Mesenteric fat pad (tissue), 1 donor: ENCODE measurements around the gene DNAH7. TPM values are rescaled to one million over a fixed set of nuclear protein-coding genes. Genes with fewer than 3 reads are reported as not detected.

Source experiments
- DNase-seq: peaks from one replicate; pipeline ENCODE4 v3.0.0-alpha.2; 2020; ENCODE audit warnings: low spot score
- total RNA-seq: library from RNA; stranded (reverse); fragmentation: NEBNext Ultra II Directional; extraction: Animal tissue kit (Norgen Biotek cat#: 25700); gene quantifications from one replicate; pipeline ENCODE4 v1.2.1, GENCODE V29; 2021
- donor health status: DM: yes; HTN: yes; CAD: no.

DNAH7 gene
- total RNA-seq, 1 donor from 2014 or later: 0.45 TPM

DNA sequence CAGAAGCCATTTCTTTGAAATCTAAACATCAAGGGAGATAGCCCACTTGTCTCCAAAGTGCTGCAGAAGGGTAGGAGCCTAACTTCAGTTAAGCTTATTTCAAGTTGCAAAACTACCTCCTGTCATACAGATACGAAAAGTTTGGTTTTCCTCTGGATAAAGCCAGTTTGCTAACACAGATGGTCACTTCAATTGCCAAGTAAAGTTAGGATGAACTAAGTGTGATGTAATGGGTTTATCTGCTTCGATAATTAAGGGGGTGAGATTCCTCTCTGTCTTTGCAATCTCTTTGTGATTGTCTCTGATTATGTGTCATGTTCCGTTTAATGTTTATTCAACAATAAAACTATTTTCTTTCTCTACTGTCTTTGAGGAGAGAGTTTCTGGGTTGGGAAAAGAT is 255.2 kb downstream of the DNAH7 start:
- no peak for DNase-seq

DNA sequence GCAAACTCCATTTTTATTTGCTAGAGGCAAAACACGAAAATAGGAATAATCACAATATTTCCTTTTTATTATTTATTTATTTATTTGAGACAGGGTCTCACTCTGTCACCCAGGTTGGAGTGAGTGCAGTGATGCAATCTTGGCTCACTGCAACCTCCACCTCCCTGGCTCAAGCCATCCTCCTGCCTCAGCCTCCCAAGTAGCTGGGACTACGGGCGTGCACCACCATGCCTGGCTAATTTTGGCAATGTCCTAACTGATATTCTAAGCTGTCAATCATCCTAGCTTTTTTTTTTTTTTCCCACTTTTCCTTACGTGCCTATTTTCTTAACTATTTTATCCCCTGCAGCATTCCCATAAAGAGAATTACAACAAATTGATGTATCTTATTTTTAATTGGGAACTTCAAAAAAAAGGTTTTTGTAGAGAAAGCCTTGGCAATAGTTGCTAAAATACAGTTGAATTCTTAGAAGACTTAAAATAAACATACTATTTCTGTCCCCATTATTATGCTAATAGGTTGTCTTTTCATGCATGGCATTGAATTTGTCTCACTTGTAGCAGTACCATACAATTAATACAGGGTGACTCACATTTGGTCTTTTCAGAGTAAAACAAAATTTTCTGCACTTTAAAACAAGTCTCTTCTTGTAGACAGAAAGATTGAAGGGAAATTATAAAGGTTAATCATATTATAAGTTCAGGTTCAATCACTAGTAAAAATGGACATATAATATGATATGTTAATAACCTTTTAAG is 258.1 kb downstream of the DNAH7 start:
- DNase-seq: no peak

DNA sequence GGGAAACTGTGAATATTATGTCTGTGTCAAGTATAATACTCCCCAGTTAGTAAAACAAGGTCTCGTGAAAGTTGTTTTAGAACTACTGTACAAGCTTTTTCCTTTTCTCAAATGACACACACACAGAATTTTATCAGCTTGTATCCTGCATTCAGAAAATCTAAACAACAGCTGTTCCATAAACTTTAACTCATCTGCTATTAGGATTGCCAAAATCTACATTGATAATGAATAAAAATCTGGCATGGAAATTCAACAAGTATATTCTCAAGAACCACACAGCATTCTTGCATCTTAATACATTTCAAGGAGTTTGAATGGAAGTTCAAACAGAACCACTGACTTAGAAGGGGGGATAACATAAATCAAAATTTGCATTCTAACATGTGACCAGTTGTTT is 260.4 kb downstream of the DNAH7 start:
- DNase-seq: no peak

DNA sequence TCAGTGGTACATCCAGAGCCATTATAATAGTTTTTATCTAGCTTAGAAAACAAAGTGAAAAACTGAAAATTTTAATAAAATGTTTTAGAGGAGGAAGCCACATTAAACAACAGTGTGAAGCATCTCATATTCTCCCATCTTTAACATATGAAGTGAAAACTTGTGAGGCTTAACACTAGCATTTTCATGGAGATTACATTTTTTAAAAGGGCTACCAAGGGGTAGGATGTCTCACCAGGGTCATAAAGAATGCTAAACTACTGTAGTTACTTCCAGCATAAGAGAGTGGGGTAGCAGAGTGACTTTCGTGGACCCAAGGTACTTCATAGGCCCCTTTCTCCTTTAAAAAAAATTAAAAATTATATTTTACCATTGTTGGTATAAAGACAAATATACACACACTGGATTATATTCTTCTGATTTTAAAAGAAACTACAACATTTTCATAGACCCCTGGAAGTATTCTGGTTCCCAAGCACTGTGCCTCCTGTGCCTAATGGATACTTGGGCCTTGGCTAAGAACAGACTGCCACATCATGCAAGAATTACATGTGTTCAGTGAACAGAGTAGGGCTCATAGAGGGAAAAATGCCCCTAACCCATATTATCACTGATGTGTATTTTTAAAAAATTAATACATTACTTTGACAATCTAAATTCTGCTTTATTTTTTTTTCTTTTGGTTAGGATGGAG is 263.2 kb downstream of the DNAH7 start:
- no peak for DNase-seq

DNA sequence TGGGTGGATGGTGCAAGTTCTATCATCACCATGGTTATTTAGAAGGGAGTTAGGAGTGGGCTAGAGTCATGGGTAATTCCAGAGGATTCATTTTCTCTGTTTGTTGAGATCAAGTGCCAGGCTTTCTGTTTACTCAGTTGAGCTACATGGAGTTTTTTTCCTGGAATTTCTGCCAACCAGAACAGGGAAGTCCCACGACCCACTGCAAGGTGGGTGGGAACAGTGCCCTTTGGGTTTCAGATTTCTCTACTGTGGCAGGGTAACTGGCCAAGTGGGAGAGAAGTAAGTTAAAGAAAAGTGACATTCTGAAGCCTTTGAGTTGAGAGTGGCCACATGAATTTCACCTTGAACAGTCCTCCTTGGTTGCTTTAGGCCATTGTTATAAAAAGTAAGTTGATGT is 272.8 kb downstream of the DNAH7 start:
- no peak for DNase-seq

DNA sequence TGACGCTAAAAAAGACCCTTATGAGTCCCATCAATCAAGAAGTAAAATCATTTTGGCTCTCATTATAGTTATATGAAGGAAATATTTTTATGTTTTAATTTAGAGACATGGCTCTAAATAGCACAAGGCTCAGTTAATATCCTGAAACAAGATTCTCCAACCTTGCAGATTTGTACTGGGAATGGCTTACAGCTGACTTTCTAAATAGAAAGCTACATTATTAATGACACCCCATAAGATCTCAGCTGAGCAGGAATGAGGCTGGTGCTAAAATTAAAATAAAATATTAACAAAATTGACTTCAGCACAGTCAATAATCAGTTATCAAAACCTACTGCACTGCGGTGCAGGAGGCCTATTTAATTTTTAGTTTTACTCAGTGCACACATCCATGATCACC is 274.8 kb downstream of the DNAH7 start:
- no peak for DNase-seq

DNA sequence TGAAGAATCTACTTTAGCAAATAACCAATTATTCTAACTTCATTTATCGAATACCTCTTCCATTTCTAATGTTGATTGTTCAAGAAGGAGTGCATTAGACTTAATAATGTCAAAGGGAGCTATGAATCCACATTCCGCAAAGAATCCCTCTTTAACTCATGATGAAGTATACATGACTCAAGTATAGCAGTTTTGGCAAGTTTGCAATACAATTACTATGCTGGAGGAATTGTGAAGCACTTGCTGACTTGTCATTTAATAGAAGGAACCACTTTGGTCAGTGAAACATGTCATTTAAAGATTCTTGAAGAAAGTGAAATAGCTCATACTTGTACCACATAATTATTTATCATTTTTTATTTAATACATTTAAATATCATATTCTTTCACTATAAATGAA is 286.5 kb downstream of the DNAH7 start:
- no peak for DNase-seq

DNA sequence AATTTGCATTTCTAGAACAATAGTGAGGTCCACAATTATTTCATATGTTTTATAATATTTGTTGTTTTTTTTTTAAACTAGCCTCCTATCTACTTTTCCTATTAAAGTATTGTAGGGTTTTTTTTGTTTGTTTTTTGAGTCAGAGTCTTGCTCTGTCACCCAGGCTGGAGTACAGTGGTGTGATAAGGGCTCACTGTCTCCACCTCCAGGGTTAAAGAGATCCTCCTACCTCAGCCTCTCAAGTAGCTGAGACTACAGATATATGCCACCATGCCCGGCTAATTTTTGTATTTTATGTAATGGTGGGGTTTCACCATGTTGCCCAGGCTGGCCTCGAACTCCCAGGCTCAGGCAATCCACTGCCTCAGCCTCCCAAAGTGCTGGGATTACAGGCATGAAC is 289.1 kb downstream of the DNAH7 start:
- DNase-seq: no peak

DNA sequence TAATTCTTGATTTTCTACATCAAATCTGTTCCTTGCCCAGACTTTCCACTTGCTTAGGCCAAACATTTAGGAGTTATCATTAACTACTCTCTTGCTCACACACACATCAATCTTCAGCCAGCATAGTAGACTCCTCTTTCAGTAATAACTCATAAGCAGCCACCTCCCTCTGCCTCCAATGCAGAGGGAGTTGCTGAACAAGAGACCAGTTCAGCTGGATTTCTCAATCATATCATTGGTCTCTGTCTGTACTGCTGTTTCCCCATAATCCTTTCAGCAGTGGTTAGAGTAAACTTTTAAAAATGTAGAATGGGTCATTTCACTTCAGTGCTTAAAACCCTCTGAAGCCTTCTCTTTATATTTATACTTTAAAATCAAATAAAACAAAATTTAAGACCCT is 298.7 kb downstream of the DNAH7 start:
- DNase-seq: no peak

DNA sequence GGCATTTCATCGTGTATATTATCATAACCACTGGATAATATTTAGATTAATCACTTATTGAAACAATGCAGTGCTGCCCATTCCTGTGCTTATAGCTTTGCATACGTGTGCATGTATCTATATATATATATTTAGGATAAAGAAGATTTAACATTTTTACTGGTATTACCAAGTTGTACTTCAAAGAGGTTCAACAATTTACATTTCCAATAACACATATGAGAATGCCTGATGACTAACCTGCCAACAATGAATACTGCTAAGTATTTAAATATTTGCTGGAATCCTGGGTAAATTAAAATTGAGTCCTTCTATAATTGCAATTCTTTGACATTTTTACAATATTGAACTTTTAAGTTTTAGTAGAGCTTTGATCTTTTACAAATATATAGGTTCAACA is 300.2 kb downstream of the DNAH7 start:
- DNase-seq: no peak

DNA sequence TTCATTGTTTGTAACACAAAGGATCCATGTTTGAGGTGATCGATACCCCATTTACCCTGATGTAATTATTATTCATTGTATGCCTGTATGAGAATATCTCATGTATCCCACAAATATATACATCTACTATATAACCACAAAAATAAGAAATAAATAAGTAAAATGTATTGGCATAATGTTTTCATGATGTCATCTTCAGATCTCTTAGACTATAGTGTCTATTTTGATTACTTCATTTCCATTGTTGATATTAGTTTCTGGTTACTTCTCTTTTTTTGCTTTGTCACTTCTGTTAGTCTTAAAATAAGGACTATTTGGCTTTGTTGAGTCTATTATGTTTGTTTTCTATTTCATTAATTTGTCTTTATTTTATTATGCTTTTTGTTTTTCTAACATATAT is 301.9 kb downstream of the DNAH7 start:
- no peak for DNase-seq

DNA sequence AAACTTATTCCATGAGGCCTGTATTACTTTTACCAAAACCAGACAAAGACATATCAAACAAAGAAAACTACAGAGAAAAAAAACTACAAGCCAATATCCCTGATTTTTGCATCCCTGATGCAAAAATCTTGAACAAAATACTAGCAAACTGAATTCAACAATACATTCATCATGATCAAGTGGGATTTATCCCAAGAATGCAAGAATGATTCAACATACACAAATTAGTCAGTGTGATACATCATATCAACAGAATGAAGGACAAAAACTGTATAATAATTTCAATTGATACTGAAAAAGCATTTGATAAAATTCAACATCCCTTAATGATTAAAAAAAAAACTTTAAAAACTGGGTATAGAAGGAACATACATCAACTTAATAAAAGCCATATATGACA is 304.8 kb downstream of the DNAH7 start:
- no peak for DNase-seq

DNA sequence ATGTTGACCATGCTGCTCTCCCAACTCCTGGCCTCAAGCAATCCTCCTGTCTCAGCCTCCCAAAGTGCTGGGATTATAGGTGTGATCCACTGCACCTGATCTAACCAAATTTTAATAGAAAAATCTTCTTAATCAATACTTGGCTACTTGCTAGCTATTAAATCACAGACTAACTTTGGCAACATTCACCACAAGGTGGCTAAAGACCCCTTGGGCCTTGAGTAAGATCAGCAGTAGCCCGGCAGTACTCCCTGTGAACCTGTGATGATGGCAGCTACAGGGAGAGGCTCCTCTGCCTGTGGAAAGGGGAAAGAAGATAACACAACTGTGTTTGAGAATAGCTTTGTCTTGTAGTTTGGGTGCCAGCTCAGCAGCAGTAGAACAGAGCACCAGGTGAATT is 308.8 kb downstream of the DNAH7 start:
- DNase-seq: no peak

DNA sequence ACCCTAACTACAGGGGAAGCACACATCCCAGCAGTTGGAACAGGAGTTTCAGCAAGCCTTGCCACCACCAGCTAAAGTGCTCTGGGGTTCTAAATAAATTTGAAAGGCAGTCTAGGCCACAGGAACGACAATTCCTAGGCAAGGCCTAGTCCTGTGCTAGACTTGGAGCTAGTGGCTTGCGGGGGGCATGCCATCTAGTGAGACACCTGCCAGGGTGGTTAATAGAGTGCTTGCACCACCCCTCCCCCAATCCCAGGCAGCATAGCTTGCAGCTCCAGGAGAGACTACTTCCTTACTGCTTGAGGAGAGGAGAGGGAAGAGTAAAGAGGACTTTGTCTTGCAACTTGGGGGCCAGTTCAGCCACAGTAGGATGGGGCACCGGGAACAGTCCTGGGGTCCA is 309.8 kb downstream of the DNAH7 start:
- no peak for DNase-seq

DNA sequence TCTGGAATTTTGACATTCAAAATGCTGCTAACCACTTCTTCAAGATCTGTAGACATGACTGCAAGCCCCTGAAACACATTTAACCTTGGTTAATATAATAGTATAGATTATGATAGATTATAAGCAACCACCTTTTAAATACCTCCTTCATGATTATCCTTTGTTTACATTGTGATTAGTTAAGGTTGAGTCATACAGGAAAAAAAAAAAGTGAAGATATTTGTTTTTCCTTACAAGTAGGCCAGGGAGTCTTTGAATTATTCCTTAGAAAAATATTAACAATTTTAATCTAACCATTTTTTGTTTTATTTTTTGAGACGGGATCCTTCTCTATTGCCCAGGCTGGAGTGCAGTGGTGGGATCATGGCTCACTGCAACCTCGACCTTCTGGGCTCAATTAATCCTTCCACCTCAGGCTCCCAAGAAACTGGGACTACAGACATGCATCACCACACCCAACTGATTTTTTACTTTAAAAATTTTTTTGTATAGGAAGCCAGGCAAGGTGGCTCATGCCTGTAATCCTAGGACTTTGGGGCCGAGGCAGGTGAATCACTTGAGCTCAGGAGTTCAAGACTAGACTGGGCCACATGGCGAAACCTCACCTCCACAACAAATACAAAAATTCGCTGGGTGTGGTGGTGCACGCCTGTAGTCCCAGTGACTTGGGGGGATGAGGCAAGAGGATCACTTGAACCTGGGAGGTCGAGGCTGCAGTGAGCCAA is 312.3 kb downstream of the DNAH7 start:
- DNase-seq: no peak

DNA sequence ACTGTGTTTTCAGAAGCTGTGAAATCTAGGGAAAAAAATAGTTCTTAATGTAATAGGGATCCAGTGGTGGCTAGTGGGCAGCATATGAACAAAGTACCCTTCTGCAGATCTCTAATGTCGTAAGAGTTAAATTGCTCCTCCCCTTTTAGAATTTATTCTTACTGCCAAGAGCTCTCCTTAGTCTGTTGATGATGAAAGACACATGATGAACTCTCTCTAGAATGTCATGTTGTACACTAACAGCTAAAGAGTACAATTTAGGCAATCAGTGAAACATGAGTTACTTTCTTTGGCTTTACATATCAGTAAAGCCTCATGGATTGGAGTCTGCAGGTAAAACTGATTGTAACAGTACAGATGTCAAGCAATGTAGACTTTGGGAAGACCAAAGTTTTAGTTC is 327.4 kb downstream of the DNAH7 start:
- no peak for DNase-seq

DNA sequence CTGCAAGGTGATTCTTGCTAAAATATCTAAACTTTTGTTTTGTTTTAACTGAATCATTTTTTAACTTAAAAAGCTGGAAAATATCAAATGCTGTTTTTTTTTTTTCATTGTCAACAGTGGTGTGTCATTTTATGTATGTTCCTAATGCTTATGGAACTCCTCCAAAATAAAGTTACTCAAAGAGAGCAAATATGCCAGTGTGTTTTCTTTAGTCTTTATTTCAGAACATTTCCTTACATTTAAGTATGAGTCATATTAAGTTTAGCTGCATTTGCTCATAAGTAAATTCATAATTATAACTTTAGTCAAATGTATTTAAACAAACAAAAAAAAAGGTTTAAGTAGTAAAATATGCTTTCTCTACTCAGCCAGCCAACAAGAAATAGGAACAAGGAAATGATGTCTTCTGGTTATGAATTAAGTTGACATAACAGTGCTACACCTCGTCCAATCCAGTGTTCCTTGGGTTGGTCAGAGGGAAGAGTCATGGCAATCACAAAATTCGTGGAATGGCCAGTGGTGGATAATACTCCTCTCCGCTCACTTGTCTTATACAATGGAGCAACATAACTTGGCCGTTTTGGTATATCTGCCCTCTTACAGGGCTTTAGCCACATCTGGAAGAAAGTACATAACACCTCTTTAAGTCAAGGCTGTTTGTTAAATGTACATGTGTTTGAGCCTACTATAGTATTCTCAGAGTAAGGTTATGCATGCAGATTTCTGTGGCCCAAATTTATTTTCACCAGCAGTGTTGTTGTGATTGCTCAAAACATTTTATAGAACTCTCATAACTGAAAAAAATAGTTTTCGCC is 330.9 kb downstream of the DNAH7 start:
- DNase-seq: no peak

DNA sequence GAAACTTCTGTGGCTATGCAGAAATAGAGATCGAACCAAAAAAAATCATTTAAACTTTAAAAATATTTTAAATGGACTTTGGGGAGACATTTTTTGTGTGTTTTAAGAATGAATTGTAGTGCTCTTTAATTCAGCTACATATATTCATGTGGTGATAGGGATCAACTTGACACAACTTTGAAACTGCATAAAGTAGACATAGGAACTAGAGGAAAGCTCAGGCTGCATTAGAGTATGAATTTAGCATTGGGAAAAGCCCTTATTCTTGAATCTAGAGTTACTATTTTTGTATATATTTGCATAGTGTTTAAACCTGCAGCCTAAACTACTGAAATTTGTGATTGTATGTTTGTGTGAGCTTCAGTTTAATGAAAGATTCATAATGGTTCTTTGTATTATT is 333.3 kb downstream of the DNAH7 start:
- no peak for DNase-seq

DNA sequence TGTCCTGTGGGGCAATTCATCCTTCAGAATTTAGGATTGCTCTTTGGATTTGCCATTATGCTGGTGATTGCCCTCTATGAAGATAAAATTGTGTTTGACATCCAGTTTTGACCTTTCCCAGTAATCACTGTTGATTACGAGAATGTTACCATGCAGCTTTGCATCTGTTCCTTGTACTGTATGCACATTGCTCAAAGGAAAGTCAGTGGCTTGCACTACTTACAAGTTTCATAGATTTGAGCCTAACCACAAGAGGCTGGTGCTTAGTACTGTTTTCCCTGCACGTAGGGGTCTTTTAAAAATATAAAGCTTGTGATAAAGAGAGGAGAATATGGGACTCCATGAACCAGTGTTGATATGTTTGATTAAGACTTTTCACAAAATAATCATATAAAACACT is 333.7 kb downstream of the DNAH7 start:
- DNase-seq: no peak

DNA sequence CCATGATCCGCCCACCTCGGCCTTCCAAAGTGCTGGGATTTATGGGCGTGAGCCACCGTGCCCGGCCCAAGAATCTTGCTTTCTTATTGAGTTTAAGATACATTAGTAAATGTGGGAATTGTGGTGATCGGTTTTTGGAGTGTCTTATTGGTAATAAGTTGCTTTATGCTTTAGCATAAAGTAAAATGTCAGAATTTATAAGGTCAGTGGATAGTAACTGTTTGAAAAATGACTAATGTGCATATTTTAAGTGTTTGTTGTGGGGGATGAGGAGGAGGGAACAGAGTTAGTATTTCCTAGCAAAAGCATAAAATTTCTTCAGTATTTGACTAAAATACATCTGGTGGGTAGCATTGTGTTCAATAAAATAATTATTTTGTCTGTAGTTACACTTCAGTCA is 334.2 kb downstream of the DNAH7 start:
- no peak for DNase-seq

DNA sequence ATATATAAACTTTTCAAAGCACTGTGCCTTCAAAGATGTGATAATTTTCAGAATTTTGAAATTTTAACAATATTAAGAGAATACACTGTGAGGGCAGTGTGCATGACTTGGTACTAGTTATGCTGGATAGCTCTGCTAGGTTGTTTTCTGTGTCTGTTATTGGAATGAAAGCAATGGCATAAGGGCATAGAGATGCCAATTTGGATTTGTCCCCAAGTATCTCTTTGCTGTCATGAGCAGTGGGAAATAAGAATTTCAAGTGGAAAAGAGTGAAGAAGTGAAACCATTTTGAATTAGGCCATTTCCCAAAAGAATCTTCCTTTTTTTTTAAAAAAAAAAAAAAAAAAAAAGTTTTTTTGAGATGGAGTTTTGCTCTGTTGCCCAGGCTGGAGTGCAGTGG is 334.8 kb downstream of the DNAH7 start:
- no peak for DNase-seq

DNA sequence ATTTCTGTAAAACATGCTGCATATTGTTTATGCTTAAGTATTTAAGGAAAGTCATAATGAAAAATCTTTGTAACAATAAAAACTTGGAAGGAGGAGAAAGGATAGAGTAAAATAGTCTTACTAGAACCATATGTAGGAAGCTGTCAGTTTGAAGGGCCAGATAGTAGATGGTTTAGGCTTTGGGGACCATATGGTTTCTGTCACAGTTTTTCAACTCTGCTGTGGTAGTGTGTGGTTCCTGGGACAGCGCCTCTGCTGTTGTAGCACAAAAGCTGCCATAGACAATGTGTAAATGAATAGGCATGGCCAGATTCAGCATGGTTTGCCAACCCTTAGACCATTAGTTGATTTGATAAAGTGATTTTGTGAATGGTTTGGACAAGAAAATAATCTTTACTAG is 336.1 kb downstream of the DNAH7 start:
- no peak for DNase-seq
